Measurements from ENCODE around the gene GULP1.
"Not testable (repeated sequence)": the region's sequence is repeated elsewhere in the genome, so short reads cannot be mapped to it uniquely, and the experiment has no call there.

Gene GULP1

GRCh38 chr2:188435115-188435514 lies 143.4 kb downstream of the GULP1 start:
- DNase-seq, result no peak

GRCh38 chr2:188437537-188437936 lies 145.9 kb downstream of the GULP1 start:
- DNase-seq, result no peak

- no peak for DNase-seq
Observed at GRCh38 chr2:188439986-188440385, 148.3 kb downstream of the GULP1 start.

DNA sequence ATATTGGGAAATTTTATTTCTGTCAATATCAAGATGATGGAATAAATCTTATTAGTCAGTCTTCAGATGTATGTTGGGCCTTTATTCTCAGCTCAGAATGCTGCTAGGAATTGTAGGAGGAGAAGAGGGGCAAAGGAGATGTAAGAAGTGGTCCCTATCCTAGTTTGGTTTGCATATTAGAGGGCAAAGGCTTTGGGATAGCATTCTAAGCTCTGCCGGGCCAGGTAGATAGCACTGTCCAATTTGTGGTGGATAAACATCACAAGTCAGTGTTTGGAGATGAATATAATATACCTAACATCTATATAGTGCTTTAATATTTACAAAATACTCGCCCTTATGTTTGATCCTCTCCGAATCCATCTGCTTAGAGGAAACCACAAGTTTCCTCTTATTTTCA lies 149.2 kb downstream of the GULP1 start:
- DNase-seq, result no peak

DNA sequence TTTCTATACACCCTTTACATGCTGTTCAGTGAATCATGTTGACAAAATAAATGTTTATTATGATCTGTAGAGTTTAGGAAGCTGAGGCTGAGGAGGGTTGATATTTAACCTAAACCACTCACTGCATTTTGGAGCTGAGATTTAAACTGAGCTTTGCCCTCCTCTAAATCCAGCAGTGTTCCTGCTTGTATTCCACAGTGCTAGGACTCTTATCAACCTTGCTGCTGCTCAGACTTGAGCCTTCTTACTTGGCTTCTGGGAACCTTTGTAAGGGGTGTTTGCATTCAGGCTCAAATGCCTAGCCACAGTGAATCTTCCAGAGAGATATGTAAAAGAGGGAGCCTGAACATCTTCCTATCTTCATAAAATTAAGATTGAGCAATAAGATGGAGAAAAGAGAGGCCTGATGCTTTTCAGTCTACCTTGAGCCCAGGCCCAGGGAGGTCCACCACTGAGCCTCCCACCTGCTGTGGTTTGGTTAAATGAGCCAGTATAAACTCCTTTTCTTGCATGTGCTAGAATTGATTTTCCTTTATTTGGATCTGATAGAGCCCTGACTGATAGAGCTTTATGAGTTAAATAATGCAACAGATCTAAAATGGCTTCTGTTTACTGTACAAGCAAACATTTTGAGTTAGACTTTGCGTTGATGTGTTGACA lies 149.7 kb downstream of the GULP1 start:
- no peak for DNase-seq

DNA sequence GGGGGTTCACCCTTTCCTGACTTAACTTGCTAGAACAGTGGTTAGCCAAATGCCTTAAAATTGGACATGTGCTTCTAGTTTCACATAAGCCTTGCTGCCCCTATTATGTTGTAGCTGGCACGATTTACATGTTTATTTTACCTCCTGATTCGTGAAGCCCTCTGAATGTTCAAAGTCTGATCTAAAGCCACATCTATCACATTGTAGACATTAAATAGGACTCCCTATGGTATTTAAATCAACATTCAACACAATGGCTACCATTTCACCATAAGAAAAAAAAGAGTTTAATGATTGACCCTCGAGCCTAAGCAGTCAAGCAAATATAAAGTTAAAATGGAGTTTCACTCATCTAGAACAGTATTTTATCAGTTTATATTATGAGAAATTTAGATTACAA lies 151.5 kb downstream of the GULP1 start:
- no peak for DNase-seq

DNA sequence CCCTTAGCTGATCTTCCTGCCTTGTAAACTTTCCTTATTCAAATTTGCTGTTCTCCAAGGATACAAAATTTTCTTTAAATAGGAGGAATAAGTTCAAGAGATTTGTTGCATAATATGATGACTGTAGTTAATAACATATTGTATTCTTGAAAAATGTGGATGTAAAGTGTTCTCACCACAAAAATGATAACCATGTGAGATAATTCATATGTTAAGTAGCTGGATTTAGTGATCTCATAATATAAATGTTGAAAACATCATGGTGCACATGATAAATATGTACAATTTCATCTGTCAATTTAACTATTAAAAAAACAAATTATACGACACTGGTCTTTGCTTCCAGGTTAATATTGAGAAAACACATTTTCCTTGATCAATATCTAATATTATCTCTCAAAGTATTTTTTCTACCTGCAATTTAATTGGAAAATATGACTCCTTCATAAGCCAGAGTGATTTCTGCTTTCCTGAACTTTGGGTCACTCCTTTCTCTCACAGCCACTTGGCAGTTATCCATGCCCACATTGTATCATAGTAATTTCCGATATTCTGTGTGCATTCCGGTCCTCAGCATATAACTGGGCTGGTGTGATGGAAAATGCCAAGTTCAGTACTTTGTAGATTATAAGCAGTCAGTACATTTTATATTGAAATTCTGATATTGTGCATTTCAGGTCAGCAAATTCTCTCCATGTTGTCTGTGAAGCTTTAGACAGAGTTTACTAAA lies 152.6 kb downstream of the GULP1 start:
- no peak for DNase-seq

- no peak for DNase-seq
Observed at GRCh38 chr2:188449561-188449960, 157.9 kb downstream of the GULP1 start.

DNA sequence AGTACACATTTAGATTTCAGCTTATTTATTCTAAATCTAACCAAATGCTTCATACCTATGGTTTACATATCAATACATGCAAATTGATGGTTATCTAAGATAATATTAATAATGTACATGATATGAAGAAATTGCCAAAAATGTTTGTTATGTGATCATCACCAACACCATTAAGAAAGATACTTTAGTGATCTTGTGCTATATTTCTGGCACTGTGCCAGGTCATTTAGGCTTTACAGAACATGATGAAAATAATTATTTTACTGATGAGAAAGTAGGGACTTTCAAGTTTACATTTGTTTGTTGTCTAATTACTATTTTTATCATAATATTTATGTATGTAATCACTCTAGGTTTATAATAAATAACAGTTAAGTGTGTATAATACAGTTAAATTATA lies 158.3 kb downstream of the GULP1 start:
- DNase-seq, result no peak

DNA sequence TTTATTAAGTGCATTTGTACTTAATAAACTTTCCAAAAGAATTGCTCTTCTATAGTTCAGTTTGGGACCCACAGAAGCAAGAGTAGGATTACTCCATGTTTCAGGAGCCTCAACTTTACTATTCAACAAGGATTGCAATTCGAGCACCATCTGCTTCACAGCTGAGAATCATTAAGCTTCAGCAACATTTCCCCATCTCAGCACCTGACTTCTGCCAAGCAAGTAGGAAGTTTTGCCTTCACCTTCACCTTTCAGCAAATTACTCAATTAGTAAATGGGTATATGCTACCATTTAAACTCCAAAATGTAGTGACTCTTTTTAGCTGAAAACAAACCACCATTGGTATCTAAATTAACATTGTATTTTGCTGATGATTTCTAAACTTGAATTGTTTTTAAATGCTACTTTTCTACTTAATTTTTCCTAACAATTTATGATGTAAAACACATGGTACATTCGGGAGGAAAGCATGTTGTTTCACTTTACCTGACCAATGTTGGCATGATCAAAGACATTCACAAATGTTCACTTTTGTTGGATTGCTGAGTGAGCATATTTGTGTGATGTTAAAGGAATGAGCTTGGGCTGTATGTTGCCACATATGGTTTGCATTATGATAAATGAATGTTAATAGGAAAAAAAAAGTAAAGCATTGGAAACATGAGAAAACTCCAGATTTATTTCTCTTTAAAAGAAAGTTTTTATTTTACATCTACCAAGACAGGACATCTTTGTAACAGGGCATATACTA lies 159.2 kb downstream of the GULP1 start:
- no peak for DNase-seq

DNA sequence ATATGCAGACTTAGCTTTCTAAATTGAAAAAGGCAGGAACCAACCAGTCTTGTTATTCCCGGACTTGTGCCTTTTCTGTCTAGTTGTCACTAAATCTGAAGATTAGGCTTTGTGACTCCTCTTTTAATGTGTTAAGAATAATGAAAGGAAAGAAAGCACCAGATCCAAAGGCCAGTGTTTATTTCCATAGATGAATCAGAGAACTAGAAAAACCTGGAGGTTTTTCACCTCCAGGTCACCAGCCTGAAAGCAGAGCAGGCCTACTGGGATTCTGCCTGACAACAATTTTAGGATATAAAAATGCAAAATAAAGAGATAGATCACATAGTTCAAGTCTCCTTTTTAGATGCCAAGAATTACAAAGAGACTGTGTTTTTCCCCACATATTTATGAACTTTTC lies 160.4 kb downstream of the GULP1 start:
- no peak for DNase-seq

DNA sequence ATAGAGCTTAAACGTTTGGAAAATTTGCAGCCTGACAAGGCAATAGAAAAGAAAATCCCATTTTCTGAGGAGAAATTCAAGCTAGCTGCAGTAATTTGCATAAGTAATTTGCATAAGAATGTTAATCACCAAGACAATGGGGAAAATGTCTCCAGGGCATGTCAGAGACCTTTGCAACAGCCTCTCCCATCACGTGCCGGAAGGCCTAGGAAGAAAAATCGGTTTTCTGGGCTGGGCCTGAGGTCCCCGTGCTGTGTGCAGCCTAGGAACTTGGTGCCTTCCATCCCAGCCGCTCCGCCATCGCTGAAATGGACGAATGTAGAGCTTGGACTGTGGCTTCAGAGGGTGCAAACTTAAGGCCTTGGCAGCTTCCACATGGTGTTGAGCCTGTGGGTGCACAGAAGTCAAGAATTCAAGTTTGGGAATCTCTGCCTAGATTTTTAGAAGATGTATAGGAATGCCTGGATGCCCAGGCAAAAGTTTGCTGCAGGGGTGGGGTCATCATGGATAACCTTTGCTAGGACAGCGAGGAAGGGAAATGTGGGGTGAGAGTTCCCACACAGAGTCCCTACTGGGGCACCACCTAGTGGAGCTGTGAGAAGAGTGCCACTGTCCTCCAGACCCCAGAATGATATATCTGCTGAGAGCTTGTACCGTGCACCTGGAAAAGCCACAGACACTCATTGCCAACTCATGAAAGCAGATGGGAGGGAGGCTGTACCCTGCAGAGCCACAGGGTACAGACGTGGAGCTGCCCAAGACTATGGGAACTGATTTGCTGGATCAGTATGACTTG lies 164.6 kb downstream of the GULP1 start:
- DNase-seq, result no peak

DNA sequence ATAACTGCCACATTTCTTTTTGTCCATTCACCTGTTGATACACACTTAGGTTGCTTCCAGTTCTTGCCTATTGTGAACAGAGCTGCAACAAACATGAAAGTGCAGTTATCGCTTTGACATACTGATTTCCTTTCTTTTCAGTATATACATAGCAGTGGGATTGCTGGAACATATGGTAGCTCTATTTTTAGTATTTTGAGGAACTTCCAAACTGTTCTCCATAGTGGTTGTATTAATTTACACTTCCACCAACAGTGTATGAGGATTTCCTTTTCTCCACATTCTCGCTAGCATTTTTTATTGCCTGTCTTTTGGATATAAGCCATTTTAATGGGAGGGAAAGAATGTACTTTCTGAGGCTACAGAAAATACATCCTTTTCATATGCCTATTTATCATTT lies 167.4 kb downstream of the GULP1 start:
- no peak for DNase-seq

DNA sequence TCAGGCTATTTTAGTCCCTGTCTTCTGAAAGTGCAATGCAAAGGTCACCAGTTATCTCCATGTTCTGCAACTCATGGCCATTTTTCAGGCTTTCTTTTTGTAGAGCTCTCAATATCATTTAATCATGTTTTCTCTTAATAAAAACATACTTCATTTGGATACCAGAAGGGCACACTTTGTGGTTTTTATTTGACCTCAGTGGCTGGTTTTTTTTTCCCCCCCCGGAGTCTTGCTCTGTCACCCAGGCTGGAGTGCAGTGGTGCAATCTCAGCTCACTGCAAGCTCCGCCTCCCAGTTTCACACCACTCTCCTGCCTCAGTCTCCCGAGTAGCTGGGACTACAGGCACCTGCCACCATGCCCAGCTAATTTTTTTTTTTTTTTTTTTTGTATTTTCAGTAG lies 174.4 kb downstream of the GULP1 start:
- DNase-seq, result not testable (repeated sequence)

DNA sequence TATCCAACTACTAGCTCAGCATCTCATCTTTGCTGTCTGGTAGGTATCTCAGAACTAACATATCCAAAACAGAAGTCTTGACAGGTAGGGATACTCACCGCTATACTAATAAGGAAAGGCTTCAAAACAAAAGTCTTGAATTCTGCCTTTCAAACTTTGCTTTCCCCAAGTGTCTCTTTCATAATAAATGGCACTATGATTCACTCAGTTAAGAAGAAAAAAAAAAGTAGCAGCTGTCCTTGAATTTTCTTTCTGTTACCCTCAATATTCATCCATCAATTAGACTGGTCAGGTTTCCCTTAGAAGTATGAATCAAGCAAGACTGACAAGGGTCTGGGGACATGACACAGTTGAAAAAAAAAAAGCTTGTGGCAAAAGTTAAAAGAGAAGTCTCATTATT lies 175.1 kb downstream of the GULP1 start:
- no peak for DNase-seq

DNA sequence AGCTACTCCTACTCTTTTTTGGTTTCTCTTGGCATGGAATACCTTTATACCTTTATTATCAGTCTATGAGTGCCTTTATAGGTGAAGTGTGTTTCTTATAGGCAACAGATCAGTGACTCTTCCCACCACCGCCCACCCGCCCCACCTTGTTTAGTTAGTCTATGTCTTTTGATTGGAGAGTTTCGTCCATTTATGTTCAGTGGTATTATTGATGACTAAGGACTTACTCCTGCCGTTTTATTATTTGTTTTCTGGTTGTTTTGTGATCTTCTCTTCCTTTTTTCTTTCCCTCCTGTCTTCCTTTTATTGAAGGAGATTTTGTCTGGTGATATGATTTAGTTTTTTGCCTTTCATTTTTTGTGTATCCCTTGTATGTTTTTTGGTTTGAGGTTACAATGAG lies 179.5 kb downstream of the GULP1 start:
- no peak for DNase-seq

GRCh38 chr2:188473306-188473705 lies 181.6 kb downstream of the GULP1 start:
- no peak for DNase-seq

GRCh38 chr2:188474316-188474715 lies 182.6 kb downstream of the GULP1 start:
- no peak for DNase-seq

DNA sequence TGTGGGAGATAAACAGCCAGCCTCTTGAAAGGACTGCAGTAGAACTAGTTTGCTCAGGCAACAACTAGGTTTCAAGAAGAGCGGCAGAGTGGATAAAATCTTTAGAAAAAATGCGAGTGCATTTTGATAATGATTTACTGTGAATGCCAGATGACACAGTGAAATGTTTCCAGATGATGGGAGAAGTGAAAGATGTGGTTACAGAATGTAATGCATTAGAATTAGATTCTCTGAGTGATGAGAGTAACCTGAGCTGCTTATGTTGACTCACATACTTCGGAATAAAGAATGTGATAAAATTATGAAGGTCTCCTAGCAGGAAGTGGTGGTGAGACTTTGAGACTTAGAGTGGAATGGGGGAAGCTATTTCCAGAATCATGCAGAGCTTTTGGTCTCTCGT lies 184.3 kb downstream of the GULP1 start:
- no peak for DNase-seq

DNA sequence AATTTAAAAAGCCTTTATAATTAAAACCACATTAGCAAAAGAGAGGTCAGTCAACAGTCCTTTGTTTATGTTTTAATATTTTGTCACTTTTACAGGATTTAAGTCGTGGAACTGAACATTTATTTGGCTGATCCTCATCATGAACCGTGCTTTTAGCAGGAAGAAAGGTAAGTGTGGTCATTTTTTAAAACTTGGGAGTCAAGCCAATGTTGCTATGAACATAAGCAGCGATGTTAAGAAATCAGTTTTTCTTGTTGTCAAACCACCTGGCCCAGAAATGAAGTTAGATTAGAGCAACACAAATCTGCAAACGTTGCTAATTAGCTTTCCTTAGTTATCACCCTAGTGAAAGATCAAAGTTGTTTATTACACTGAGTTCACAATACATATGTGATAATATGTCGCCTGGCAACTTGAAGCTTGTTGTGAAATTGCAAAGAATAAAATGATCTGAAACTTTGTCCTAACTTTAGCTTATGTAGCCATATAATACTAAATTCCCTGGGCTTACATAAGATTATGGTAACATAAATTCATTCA lies 186.0 kb downstream of the GULP1 start:
- no peak for DNase-seq

DNA sequence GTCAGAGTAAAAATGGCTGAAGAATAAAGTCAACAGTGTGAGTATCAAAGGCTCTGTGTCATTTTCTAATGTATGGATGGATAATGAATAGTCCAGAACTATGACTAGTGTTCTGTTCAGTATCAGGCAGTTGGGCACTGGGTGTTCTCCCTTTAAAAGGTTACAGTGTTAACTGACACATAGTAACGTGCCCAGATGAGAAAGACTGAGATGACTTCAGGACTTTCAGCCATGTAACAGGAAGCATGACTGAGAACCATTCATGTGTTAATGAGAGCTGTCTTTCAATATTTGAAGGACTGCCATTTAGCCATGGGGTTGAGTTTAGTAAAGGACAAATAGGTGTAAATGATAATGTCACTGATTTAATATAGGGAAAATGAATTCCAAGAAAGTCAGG lies 187.1 kb downstream of the GULP1 start:
- DNase-seq, result no peak

- DNase-seq, result no peak
Observed at GRCh38 chr2:188481474-188481873, 189.8 kb downstream of the GULP1 start.

- DNase-seq, result no peak
Observed at GRCh38 chr2:188485496-188485895, 193.8 kb downstream of the GULP1 start.
